HepG2 (cell line): ENCODE measurements around the gene CAND1. TPM values are rescaled to one million over a fixed set of nuclear protein-coding genes. Genes with fewer than 3 reads are reported as not detected.

Experiments used
- CHCHD3 ChIP-seq: sonication (generic); formaldehyde crosslinking; IDR thresholded peaks from 2 replicates; pipeline ENCODE4 v1.8.0; 2022; ENCODE audit warnings: mild to moderate bottlenecking, missing genetic modification reagents, moderate library complexity
- CHD2 ChIP-seq: IDR thresholded peaks from 2 replicates; pipeline ENCODE4 v1.6.1; 2011; ENCODE audit warnings: low read depth, low read length, improper control_type of control experiment
- GTF3A ChIP-seq: sonication (generic); formaldehyde crosslinking; conservative IDR thresholded peaks from 2 replicates; pipeline ENCODE4 v1.4.0; 2020; ENCODE audit warnings: mild to moderate bottlenecking, missing genetic modification reagents
- HOXA7 ChIP-seq: sonication (generic); formaldehyde crosslinking; IDR thresholded peaks from 2 replicates; pipeline ENCODE4 v1.8.1; 2022; ENCODE audit warnings: mild to moderate bottlenecking, missing genetic modification reagents, moderate library complexity
- KDM2A ChIP-seq: sonication (generic); formaldehyde crosslinking; IDR thresholded peaks from 2 replicates; pipeline ENCODE4 v1.4.0; 2020; ENCODE audit warnings: low read depth, missing genetic modification reagents, borderline replicate concordance
- MAFK ChIP-seq, 2 experiments: IDR thresholded peaks in 1 of 2; conservative IDR thresholded peaks in 1 of 2; 2 replicates each; pipeline ENCODE4 v1.6.1; 2011; ENCODE audit warnings: improper control_type of control experiment in 2 of 2, low read length in 2 of 2
- MATR3 ChIP-seq: sonication (generic); formaldehyde crosslinking; IDR thresholded peaks from 2 replicates; pipeline ENCODE4 v1.4.0; 2020; ENCODE audit warnings: missing genetic modification reagents
- NAIF1 ChIP-seq: sonication (generic); formaldehyde crosslinking; IDR thresholded peaks from 2 replicates; pipeline ENCODE4 v1.5.0; 2020; ENCODE audit warnings: mild to moderate bottlenecking, missing genetic modification reagents, borderline replicate concordance
- SPEN ChIP-seq: sonication (generic); formaldehyde crosslinking; IDR thresholded peaks from 2 replicates; pipeline ENCODE4 v1.5.1; 2020; ENCODE audit warnings: low read depth, mild to moderate bottlenecking, missing genetic modification reagents
- TAF15 ChIP-seq: fragments of 200-400 bp; formaldehyde crosslinking; IDR thresholded peaks from one replicate; pipeline ENCODE4 v1.6.1; 2018; ENCODE audit warnings: mild to moderate bottlenecking, low read depth, low read length; ENCODE audit not compliant: poor library complexity, severe bottlenecking
- TP53 ChIP-seq: sonication (generic); formaldehyde crosslinking; conservative IDR thresholded peaks from 2 replicates; pipeline ENCODE4 v1.4.0; 2020; ENCODE audit warnings: missing genetic modification reagents
- XBP1 ChIP-seq: sonication (generic); formaldehyde crosslinking; IDR thresholded peaks from 2 replicates; pipeline ENCODE4 v1.5.0; 2020; ENCODE audit warnings: missing genetic modification reagents
- ZNF256 ChIP-seq: sonication (generic); formaldehyde crosslinking; conservative IDR thresholded peaks from 2 replicates; pipeline ENCODE4 v1.4.0; 2020; ENCODE audit warnings: missing genetic modification reagents
- ZNF547 ChIP-seq: sonication (generic); formaldehyde crosslinking; IDR thresholded peaks from 2 replicates; pipeline ENCODE4 v1.5.1; 2020; ENCODE audit warnings: mild to moderate bottlenecking, missing genetic modification reagents
- ZNF589 ChIP-seq: sonication (generic); formaldehyde crosslinking; conservative IDR thresholded peaks from 2 replicates; pipeline ENCODE4 v1.8.0; 2022; ENCODE audit warnings: mild to moderate bottlenecking, moderate library complexity, missing genetic modification reagents
- ZZZ3 ChIP-seq: sonication (generic); formaldehyde crosslinking; IDR thresholded peaks from 2 replicates; pipeline ENCODE4 v1.4.0; 2020; ENCODE audit warnings: missing genetic modification reagents, mild to moderate bottlenecking, borderline replicate concordance
- polyA plus RNA-seq, 8 experiments: library from polyadenylated mRNA; depleted of rRNA in 3 of 8; stranded (reverse) in 7 of 8; unstranded in 1 of 8; fragments of >200 nt; fragmentation: Illumina TruSeq in 4 of 8; extraction: Trizol in 4 of 8; gene quantifications; 2 replicates each; pipeline versions ENCODE4 v1.2.1 to v1.2.3, GENCODE V29; 2011 to 2016; ENCODE audit warnings: low read depth in 4 of 8, missing spikeins in 1 of 8, mixed read lengths in 1 of 8; ENCODE audit not compliant: insufficient read depth in 1 of 8
- total RNA-seq, 5 experiments: library from RNA; depleted of rRNA; stranded (reverse); fragments of >200 nt; fragmentation: Illumina TruSeq; extraction: Trizol; gene quantifications; 2 replicates each; pipeline ENCODE4 v1.2.3, GENCODE V29; 2016; ENCODE audit warnings: low read depth in 1 of 5
- TF ChIP-seq, protein P1 (sequence below): sonication (generic); formaldehyde crosslinking; IDR thresholded peaks from 2 replicates; pipeline ENCODE4 v1.9.0; 2021; ENCODE audit warnings: mild to moderate bottlenecking, missing genetic modification reagents
- TF ChIP-seq, protein P2 (sequence below): IDR thresholded peaks from 2 replicates; pipeline ENCODE4 v1.6.1; 2016; ENCODE audit warnings: missing genetic modification reagents, missing compliant biosample characterization
- TF ChIP-seq, protein P3 (sequence below): sonication (generic); formaldehyde crosslinking; IDR thresholded peaks from 2 replicates; pipeline ENCODE4 v1.5.1; 2020; ENCODE audit warnings: mild to moderate bottlenecking, missing genetic modification reagents, borderline replicate concordance
- TF ChIP-seq, protein P4 (sequence below): sonication (generic); formaldehyde crosslinking; IDR thresholded peaks from 2 replicates; pipeline ENCODE4 v1.8.1; 2023; ENCODE audit warnings: mild to moderate bottlenecking, missing genetic modification reagents

The CAND1 gene
- total and polyA plus RNA-seq, 2 of the 13 experiments (the other 11 are each of a cell fraction or from before 2014, with no cell fraction given), result 56.2 to 138 TPM

DNA sequence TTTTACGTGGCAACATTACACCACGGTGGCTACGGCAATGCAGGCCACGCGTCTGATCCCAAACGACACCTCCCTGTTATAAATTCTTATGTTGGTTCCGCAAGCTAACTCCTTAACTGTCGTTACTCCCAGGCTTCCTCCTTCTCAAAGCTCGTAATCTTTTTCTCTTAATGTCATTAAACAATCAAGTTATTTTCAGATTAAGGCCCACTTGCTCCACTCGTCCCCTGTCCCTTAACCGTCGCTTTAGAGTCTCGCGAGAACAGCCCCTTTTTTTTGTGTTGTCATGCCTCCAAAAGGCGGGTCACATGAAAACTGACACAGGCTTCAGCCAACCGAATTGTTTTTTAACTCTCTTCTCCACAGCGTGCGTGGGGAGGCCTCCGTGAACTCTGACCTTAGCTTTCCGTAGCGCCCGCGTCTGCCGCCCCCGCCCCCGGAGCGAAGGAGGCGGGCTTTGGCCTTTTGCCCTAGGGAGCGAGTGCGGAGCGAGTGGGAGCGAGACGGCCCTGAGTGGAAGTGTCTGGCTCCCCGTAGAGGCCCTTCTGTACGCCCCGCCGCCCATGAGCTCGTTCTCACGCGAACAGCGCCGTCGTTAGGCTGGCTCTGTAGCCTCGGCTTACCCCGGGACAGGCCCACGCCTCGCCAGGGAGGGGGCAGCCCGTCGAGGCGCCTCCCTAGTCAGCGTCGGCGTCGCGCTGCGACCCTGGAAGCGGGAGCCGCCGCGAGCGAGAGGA lies at the start of gene CAND1 (continued):
- TF ChIP-seq ZZZ3 (CRISPR knock-in tag), result no peak; the same call in 1 of the 2 replicates
- peak; percentile 99 for TF ChIP-seq CHD2
- peak; percentile 86 for TF ChIP-seq SPEN (CRISPR knock-in tag)
- no peak for TF ChIP-seq MAFK (conservative IDR thresholded peaks at IDR 0.05 in 1 of 2, IDR thresholded peaks at IDR 0.05 in 1 of 2; ENCODE audit: low read length in 2 of 2)
- peak; percentile 77; the same call in 1 of the 2 replicates for TF ChIP-seq KDM2A (CRISPR knock-in tag)
- TF ChIP-seq ZNF589 (CRISPR knock-in tag), result no peak
- TF ChIP-seq HOXA7 (CRISPR knock-in tag), result no peak
- TF ChIP-seq TP53 (CRISPR knock-in tag), result 0 out of 2 replicates have a peak, but pooled peaks have one; percentile 34
- no peak for TF ChIP-seq TAF15
- peak; percentile 26; the same call in 1 of the 2 replicates for TF ChIP-seq NAIF1
- peak; percentile 54; the same call in 1 of the 2 replicates for TF ChIP-seq CHCHD3 (CRISPR knock-in tag)
- TF ChIP-seq, protein P1, sequence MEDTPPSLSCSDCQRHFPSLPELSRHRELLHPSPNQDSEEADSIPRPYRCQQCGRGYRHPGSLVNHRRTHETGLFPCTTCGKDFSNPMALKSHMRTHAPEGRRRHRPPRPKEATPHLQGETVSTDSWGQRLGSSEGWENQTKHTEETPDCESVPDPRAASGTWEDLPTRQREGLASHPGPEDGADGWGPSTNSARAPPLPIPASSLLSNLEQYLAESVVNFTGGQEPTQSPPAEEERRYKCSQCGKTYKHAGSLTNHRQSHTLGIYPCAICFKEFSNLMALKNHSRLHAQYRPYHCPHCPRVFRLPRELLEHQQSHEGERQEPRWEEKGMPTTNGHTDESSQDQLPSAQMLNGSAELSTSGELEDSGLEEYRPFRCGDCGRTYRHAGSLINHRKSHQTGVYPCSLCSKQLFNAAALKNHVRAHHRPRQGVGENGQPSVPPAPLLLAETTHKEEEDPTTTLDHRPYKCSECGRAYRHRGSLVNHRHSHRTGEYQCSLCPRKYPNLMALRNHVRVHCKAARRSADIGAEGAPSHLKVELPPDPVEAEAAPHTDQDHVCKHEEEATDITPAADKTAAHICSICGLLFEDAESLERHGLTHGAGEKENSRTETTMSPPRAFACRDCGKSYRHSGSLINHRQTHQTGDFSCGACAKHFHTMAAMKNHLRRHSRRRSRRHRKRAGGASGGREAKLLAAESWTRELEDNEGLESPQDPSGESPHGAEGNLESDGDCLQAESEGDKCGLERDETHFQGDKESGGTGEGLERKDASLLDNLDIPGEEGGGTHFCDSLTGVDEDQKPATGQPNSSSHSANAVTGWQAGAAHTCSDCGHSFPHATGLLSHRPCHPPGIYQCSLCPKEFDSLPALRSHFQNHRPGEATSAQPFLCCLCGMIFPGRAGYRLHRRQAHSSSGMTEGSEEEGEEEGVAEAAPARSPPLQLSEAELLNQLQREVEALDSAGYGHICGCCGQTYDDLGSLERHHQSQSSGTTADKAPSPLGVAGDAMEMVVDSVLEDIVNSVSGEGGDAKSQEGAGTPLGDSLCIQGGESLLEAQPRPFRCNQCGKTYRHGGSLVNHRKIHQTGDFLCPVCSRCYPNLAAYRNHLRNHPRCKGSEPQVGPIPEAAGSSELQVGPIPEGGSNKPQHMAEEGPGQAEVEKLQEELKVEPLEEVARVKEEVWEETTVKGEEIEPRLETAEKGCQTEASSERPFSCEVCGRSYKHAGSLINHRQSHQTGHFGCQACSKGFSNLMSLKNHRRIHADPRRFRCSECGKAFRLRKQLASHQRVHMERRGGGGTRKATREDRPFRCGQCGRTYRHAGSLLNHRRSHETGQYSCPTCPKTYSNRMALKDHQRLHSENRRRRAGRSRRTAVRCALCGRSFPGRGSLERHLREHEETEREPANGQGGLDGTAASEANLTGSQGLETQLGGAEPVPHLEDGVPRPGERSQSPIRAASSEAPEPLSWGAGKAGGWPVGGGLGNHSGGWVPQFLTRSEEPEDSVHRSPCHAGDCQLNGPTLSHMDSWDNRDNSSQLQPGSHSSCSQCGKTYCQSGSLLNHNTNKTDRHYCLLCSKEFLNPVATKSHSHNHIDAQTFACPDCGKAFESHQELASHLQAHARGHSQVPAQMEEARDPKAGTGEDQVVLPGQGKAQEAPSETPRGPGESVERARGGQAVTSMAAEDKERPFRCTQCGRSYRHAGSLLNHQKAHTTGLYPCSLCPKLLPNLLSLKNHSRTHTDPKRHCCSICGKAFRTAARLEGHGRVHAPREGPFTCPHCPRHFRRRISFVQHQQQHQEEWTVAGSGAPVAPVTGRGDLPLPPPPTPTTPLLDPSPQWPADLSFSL (CRISPR knock-in tag), result no peak
- no peak; the same call in 1 of the 2 replicates for TF ChIP-seq ZNF547 (CRISPR knock-in tag)
- TF ChIP-seq XBP1 (CRISPR knock-in tag), result 0 out of 2 replicates have a peak, but pooled peaks have one; percentile 79
- TF ChIP-seq, protein P2, sequence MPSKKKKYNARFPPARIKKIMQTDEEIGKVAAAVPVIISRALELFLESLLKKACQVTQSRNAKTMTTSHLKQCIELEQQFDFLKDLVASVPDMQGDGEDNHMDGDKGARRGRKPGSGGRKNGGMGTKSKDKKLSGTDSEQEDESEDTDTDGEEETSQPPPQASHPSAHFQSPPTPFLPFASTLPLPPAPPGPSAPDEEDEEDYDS (CRISPR knock-in tag), result peak; percentile 90
- TF ChIP-seq, protein P3, sequence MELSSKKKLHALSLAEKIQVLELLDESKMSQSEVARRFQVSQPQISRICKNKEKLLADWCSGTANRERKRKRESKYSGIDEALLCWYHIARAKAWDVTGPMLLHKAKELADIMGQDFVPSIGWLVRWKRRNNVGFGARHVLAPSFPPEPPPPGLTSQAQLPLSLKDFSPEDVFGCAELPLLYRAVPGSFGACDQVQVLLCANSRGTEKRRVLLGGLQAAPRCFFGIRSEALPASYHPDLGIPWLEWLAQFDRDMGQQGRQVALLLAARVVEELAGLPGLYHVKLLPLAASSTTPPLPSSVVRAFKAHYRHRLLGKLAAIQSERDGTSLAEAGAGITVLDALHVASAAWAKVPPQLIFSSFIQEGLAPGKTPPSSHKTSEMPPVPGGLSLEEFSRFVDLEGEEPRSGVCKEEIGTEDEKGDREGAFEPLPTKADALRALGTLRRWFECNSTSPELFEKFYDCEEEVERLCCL (CRISPR knock-in tag), result peak; percentile 67; the same call in 1 of the 2 replicates
- TF ChIP-seq GTF3A, result 0 out of 2 replicates have a peak, but pooled peaks have one; percentile 3
- no peak for TF ChIP-seq MATR3 (CRISPR knock-in tag)
- TF ChIP-seq ZNF256, result 0 out of 2 replicates have a peak, but pooled peaks have one; percentile 70
- TF ChIP-seq, protein P4, sequence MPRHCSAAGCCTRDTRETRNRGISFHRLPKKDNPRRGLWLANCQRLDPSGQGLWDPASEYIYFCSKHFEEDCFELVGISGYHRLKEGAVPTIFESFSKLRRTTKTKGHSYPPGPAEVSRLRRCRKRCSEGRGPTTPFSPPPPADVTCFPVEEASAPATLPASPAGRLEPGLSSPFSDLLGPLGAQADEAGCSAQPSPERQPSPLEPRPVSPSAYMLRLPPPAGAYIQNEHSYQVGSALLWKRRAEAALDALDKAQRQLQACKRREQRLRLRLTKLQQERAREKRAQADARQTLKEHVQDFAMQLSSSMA, result 0 out of 2 replicates have a peak, but pooled peaks have one; percentile 36
